ENCODE data around the gene ASB2. TPM values are rescaled to one million over a fixed set of nuclear protein-coding genes. Genes with fewer than 3 reads are reported as not detected.

ASB2 gene
- total and polyA plus RNA-seq, 10 donors = 6.6 to 18.0 (median 11.3) TPM

DNA sequence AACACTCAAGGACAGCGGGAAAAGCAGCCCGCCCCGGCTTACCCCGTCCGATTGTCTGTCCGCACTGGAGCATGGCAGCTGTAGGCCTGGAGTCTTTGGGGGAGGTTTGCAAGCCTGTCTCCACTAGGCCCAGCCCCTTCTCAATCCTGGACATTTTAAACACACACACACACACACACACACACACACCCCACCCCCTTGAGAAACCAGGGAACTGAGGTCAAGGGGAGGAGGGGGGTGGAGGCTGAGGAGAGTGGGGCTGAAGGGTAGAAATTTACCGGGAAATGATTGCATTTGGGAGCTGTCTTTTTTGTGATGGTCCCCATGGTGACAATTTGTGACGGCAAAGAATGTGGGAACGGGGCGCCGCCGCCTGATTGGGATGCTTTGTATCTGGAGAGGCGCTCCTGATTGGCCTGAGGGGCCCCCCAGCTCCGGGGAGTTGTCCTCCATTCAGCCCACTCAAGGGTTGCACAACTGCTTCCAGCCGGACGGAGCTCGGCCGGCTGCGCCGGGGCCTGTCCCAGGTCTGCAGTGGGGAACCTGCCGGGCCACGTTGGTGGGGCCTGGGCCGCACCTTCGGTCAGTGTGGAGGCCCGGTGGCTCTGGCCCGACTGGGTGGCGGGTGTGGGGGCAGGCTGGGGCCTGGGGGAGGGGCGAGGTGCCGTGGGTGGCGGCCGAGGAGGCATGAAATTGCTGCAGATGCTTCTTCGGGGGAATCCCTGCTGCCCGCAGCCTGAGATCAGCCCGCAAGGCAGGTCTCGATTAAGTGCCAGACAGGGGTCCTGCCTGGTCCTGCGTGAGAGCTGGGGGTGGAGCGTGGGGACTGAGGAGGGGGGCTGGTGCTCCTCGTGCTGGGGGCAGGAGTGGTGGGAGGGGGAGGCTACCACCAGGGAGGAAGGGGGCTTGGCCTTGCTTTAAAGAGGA is 49.2 kb downstream of the ASB2 start, which contains the start of gene FAM181A:
TSS of gene FAM181A (plus strand) at position 472 of the 927 bp plus-strand sequence. CDS start 942 bp downstream, outside the sequence.
- WGBS, 5 donors = 70 to 82% (median 73%) methylated on average over 29 to 38 of the region's 38 CpGs
- no peaks in the 10 kb centered on the region for H3K9me3 ChIP-seq
- H3K4me1 ChIP-seq = no peaks in the 10 kb centered on the region
- no peaks in the 10 kb centered on the region for H3K36me3 ChIP-seq
- intact Hi-C loops (cut with DNase I; ENCODE audit: low total_unique reads) = no loop called here
- TF ChIP-seq POLR2AphosphoS5 (IDR thresholded peaks at IDR 0.05) (no peak), POLR2A (IDR thresholded peaks at IDR 0.05) (no peak)
- TF ChIP-seq, protein P1, sequence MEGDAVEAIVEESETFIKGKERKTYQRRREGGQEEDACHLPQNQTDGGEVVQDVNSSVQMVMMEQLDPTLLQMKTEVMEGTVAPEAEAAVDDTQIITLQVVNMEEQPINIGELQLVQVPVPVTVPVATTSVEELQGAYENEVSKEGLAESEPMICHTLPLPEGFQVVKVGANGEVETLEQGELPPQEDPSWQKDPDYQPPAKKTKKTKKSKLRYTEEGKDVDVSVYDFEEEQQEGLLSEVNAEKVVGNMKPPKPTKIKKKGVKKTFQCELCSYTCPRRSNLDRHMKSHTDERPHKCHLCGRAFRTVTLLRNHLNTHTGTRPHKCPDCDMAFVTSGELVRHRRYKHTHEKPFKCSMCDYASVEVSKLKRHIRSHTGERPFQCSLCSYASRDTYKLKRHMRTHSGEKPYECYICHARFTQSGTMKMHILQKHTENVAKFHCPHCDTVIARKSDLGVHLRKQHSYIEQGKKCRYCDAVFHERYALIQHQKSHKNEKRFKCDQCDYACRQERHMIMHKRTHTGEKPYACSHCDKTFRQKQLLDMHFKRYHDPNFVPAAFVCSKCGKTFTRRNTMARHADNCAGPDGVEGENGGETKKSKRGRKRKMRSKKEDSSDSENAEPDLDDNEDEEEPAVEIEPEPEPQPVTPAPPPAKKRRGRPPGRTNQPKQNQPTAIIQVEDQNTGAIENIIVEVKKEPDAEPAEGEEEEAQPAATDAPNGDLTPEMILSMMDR (IDR thresholded peaks at IDR 0.05 in 8 of 11, conservative IDR thresholded peaks at IDR 0.05 in 3 of 11) = no peak
- no peak for DNase-seq
- no peak within 1 kb of the TSS for H3K27ac ChIP-seq
- H3K4me3 ChIP-seq = no peak within 1 kb of the TSS
- peaks cover 0 to 4% (median 0%) of the 10 kb centered on the region in 7 donors for H3K27me3 ChIP-seq (replicated peaks in 1 of 7)

DNA sequence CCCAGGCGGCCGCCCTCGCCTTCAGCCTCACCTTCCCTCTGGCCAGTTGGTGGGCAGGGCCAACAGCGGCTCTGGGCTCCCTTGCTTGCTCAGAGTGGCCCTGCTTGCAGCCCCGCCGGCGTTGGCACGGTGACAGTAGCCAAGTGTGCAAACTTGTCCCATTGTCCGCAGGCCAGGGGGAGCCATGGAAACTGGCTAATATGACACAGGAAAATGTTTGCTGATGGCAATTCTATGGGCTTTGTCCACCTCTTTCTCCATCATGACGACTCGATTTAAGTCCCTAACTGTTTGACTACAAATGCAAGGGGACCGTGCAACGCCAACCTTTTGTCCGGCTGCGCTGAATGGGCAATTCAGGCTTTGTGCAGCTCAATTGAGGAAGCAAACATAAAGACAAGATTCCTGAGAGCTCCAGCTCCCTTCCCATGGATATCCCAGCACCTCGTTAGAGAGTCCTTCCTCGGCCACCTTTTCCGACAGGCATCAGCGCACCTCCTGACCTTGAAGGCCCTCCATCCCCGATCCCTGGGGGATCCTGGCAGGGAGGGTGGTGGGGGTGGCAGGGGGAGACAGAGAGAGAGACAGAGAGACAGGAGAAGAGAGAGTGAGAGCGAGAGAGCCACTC is 50.0 kb downstream of the ASB2 start:
- intact Hi-C loops (cut with DNase I; ENCODE audit: low total_unique reads) = no loop called here
- H3K36me3 ChIP-seq = no peaks in the 10 kb centered on the region
- H3K27me3 ChIP-seq (replicated peaks in 1 of 7) = peaks cover 0 to 4% (median 0%) of the 10 kb centered on the region in 7 donors
- TF ChIP-seq POLR2AphosphoS5 (IDR thresholded peaks at IDR 0.05) (no peak), POLR2A (IDR thresholded peaks at IDR 0.05) (no peak)
- TF ChIP-seq, protein P1 (IDR thresholded peaks at IDR 0.05 in 8 of 11, conservative IDR thresholded peaks at IDR 0.05 in 3 of 11) = no peak
- H3K4me3 ChIP-seq = no peak overlapping the region
- WGBS, 5 donors = 82 to 93% (median 87%) methylated on average over 18 to 21 of the region's 21 CpGs
- no peak for DNase-seq
- H3K4me1 ChIP-seq = no peaks in the 10 kb centered on the region
- no peaks in the 10 kb centered on the region for H3K9me3 ChIP-seq
- H3K27ac ChIP-seq = no peak overlapping the region

DNA sequence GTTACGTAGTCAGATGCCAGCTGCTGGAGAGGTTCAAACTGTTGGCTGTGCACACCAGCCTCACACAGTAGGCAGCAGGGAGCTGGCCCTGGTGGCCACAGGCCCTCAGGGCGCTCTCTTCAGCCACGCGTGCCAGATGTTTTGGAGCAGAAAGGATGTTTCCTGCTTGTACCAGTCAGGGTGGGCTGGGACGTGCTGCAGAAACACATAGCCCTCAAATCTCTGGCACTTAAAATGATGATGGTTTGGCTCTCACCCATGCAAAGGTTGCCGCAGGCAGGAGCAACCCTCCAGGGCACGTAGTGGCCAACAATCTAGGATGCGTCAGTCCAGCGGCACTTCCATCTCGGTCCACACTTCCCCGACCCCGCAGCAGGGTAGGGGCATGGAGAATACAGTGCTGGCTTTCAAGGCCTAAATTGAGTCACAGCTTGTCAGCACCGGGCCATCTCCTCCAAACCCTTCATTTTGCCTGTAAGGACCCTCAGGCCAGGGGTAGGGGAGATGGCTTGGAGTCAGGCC is 50.9 kb downstream of the ASB2 start:
- Histone ChIP-seq H3K27me3 (replicated peaks in 1 of 7) (peaks cover 0 to 4% (median 0%) of the 10 kb centered on the region in 7 donors), H3K4me1 (no peaks in the 10 kb centered on the region), H3K9me3 (no peaks in the 10 kb centered on the region), H3K27ac (no peak overlapping the region), H3K36me3 (no peaks in the 10 kb centered on the region), H3K4me3 (no peak overlapping the region)
- WGBS, 5 donors = 83 to 88% (median 88%) methylated on average over 13 of the region's 13 CpGs
- intact Hi-C loops (cut with DNase I; ENCODE audit: low total_unique reads) = no loop called here
- DNase-seq = no peak
- no peak for TF ChIP-seq POLR2AphosphoS5 (IDR thresholded peaks at IDR 0.05)
- TF ChIP-seq, protein P1 (IDR thresholded peaks at IDR 0.05 in 8 of 11, conservative IDR thresholded peaks at IDR 0.05 in 3 of 11) = no peak
- TF ChIP-seq POLR2A (IDR thresholded peaks at IDR 0.05) = no peak
